Activated naive CD4-positive, alpha-beta T cell treated with anti-CD3 and anti-CD28 coated beads for 36 hours (primary cell): ENCODE measurements around the gene ZBTB43. TPM values are rescaled to one million over a fixed set of nuclear protein-coding genes. Genes with fewer than 3 reads are reported as not detected.
"Not testable (repeated sequence)": the region's sequence is repeated elsewhere in the genome, so short reads cannot be mapped to it uniquely, and the experiment has no call there.

Source experiments
- CTCF ChIA-PET: fragments of 350-600 bp; sonication (Branson Sonifier 250); formaldehyde crosslinking; loops from one replicate; lab custom pipeline; 2021; ENCODE audit warnings: antibody characterized with exemption; lab: Charles Lee
- DNase-seq: peaks from one replicate; pipeline ENCODE4 v3.0.0-alpha.2; 2020
- H3K27ac Mint-ChIP-seq: one replicate; pipeline ENCODE4 v1.8.0; 2021; ENCODE audit warnings: mild to moderate bottlenecking, mixed read lengths
- H3K27me3 Mint-ChIP-seq: one replicate; pipeline ENCODE4 v1.8.0; 2021; ENCODE audit warnings: low read depth, mixed read lengths
- H3K36me3 Mint-ChIP-seq: one replicate; pipeline ENCODE4 v1.8.0; 2021; ENCODE audit warnings: low read depth, mixed read lengths
- H3K4me1 Mint-ChIP-seq: one replicate; pipeline ENCODE4 v1.8.0; 2021; ENCODE audit warnings: low read depth, mixed read lengths
- H3K4me3 Mint-ChIP-seq: one replicate; pipeline ENCODE4 v1.8.0; 2021; ENCODE audit warnings: mild to moderate bottlenecking, moderate library complexity, mixed read lengths
- H3K9me3 Mint-ChIP-seq: one replicate; pipeline ENCODE4 v1.8.0; 2021; ENCODE audit warnings: mixed read lengths
- intact Hi-C: fragments of 100-400 bp; cut with micrococcal nuclease; formaldehyde crosslinking; loops from one replicate; pipeline ENCODE4 v1.15.1; 2023
- total RNA-seq, 2 experiments: library from RNA; stranded (reverse); gene quantifications; one replicate each; pipeline ENCODE4 v1.2.3, GENCODE V29; 2021

ZBTB43 gene
- total RNA-seq, 2 experiments from 2014 or later = 20.9 to 25.9 TPM

- peaks cover 16% of the 10 kb centered on the region for H3K4me1 Mint-ChIP-seq
- CTCF ChIA-PET = no interaction called here
- intact Hi-C loops = no loop called here
- H3K4me3 Mint-ChIP-seq = no peak overlapping the region
- peaks cover 57% of the 10 kb centered on the region for H3K36me3 Mint-ChIP-seq
- H3K27ac Mint-ChIP-seq = no peak overlapping the region
- peaks cover 17% of the 10 kb centered on the region for H3K9me3 Mint-ChIP-seq
- no peaks in the 10 kb centered on the region for H3K27me3 Mint-ChIP-seq
- no peak for DNase-seq
Measured at GRCh38 chr9:126813072-126813471, 8.2 kb downstream of the ZBTB43 start.

DNA sequence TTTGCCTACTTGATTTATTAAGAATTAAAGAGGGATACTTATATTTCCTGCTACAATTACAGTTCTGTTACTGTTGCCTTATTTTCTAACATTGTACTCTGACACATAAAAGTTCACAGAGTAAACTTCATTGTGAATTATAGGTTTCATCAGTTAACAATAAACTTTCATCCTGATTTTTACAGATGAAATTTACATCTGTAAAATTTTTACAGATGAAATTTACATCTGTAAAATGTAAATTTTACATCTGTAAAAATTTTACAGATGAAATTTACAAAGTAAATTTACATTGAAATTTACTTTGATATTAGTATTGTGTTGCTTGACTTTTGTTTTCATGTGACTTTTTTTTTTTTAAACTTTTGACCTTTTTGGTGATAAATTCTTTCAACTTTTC lies 9.3 kb downstream of the ZBTB43 start:
- intact Hi-C loops = no loop called here
- peaks cover 22% of the 10 kb centered on the region for H3K9me3 Mint-ChIP-seq
- H3K27me3 Mint-ChIP-seq = no peaks in the 10 kb centered on the region
- no peak overlapping the region for H3K4me3 Mint-ChIP-seq
- no peak for DNase-seq
- H3K36me3 Mint-ChIP-seq = peaks cover 64% of the 10 kb centered on the region
- no peak overlapping the region for H3K27ac Mint-ChIP-seq
- CTCF ChIA-PET = no interaction called here
- peaks cover 19% of the 10 kb centered on the region for H3K4me1 Mint-ChIP-seq

GRCh38 chr9:126817615-126818014 lies 12.8 kb downstream of the ZBTB43 start:
- intact Hi-C loops, H3K27ac Mint-ChIP-seq, H3K27me3 Mint-ChIP-seq, DNase-seq, H3K4me3 Mint-ChIP-seq: not testable (repeated sequence)
- Mint-ChIP-seq H3K4me1 (peaks cover 33% of the 10 kb centered on the region), H3K9me3 (peaks cover 28% of the 10 kb centered on the region), H3K36me3 (peaks cover 68% of the 10 kb centered on the region)
- CTCF ChIA-PET = interaction anchor here (0.7 to 1.5 kb wide), 2 partner anchors 32 to 78 kb away, joined by 3 read pairs; no protein-coding TSS in a partner anchor

GRCh38 chr9:126818482-126818881 lies 13.6 kb downstream of the ZBTB43 start:
- no peak overlapping the region for H3K4me3 Mint-ChIP-seq
- intact Hi-C loops = no loop called here
- CTCF ChIA-PET = no interaction called here
- no peak overlapping the region for H3K27ac Mint-ChIP-seq
- H3K36me3 Mint-ChIP-seq = peaks cover 63% of the 10 kb centered on the region
- no peak for DNase-seq
- no peaks in the 10 kb centered on the region for H3K27me3 Mint-ChIP-seq
- peaks cover 34% of the 10 kb centered on the region for H3K4me1 Mint-ChIP-seq
- H3K9me3 Mint-ChIP-seq = peaks cover 26% of the 10 kb centered on the region

GRCh38 chr9:126819482-126819881 lies 14.6 kb downstream of the ZBTB43 start:
- no peak overlapping the region for H3K4me3 Mint-ChIP-seq
- CTCF ChIA-PET = interaction anchor here (0.9 to 2.3 kb wide), 3 partner anchors 13 to 113 kb away, joined by 4 to 10 read pairs (median 5); no protein-coding TSS in a partner anchor
- H3K27ac Mint-ChIP-seq = peak overlapping the region; percentile 72

DNA sequence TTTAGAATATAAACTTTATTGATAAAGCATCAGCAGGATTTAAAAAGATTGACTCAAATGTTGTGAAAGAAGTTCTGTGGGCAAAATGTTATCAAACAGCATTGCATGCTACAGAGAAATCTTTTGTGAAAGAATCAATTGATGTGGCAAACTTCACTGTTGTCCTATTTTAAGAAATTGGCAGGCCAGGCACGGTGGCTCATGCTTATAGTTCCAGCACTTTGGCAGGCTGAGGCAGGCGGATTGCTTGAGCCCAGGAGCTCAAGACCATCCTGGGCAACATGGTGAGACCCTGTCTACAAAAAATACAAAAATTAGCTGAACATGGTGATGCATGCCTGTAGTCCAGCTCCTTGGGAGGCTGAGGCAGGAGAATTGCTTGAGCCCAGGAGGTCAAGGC lies 17.4 kb downstream of the ZBTB43 start:
- CTCF ChIA-PET = no interaction called here
- Mint-ChIP-seq H3K27ac (no peak overlapping the region), H3K9me3 (peaks cover 11% of the 10 kb centered on the region), H3K4me1 (peaks cover 35% of the 10 kb centered on the region), H3K27me3 (no peaks in the 10 kb centered on the region), H3K36me3 (peaks cover 46% of the 10 kb centered on the region), H3K4me3 (no peak overlapping the region)
- intact Hi-C loops = no loop called here
- no peak for DNase-seq

More at GRCh38 chr9:126819482-126819881, 14.6 kb downstream of the ZBTB43 start:
- Mint-ChIP-seq H3K9me3 (peaks cover 24% of the 10 kb centered on the region), H3K27me3 (no peaks in the 10 kb centered on the region), H3K36me3 (peaks cover 59% of the 10 kb centered on the region), H3K4me1 (peaks cover 36% of the 10 kb centered on the region)
- no peak for DNase-seq
- intact Hi-C loops = loop anchor here (1.0 kb wide), 1 partner anchor 14 kb away; the partner anchor contains the start of gene ZBTB43

GRCh38 chr9:126822873-126823272 lies 18.0 kb downstream of the ZBTB43 start:
- Mint-ChIP-seq H3K36me3 (peaks cover 42% of the 10 kb centered on the region), H3K27me3 (no peaks in the 10 kb centered on the region), H3K27ac (no peak overlapping the region), H3K4me1 (peaks cover 35% of the 10 kb centered on the region), H3K4me3 (no peak overlapping the region), H3K9me3 (peaks cover 11% of the 10 kb centered on the region)
- CTCF ChIA-PET = no interaction called here
- intact Hi-C loops = no loop called here
- DNase-seq = no peak

DNA sequence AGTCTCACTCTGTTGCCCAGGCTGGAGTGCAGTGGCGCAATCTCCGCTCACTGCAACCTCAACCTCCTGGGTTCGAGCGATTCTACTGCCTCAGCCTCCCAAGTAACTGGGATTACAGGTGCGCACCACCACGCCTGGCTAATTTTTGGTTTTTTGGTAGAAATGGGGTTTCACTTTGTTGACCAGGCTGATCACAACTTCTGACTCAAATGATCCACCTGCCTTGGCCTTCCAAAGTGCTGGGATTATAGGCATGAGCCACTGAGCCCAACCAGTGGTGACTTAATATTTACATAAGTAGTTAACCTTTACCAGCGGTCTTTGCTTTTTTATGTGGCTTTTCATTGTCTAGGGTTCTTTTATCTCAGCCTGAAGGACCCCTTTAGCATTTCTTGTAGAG lies 19.2 kb downstream of the ZBTB43 start:
- DNase-seq, H3K27me3 Mint-ChIP-seq, H3K9me3 Mint-ChIP-seq, intact Hi-C loops, H3K4me3 Mint-ChIP-seq, H3K27ac Mint-ChIP-seq: not testable (repeated sequence)
- CTCF ChIA-PET = interaction anchor here (1.0 kb wide), 1 partner anchor 118 kb away, joined by 3 read pairs; no protein-coding TSS in a partner anchor
- H3K4me1 Mint-ChIP-seq = peaks cover 33% of the 10 kb centered on the region
- peaks cover 36% of the 10 kb centered on the region for H3K36me3 Mint-ChIP-seq

DNA sequence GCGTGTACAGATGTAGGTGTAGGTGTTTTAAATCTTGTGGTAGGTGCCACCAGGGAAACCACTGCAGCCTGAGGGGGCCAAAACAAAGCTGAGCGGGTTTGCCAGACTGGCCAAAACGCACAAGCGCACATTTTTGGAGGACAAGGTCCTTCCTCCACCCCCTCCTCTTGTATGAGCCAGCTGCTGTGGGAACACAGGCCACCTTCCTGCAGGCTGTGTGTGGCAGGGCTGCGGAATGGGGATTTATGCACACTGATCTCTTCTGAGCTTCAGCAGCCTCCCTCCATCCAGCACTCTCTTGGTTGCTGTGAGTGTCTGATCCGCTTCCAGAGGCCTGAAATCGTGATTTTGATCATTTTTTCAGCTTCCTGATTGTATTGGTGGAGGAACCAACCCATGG lies 22.4 kb downstream of the ZBTB43 start:
- Mint-ChIP-seq H3K9me3 (no peaks in the 10 kb centered on the region), H3K36me3 (peaks cover 20% of the 10 kb centered on the region), H3K4me3 (no peak overlapping the region), H3K27me3 (no peaks in the 10 kb centered on the region), H3K27ac (no peak overlapping the region), H3K4me1 (peaks cover 24% of the 10 kb centered on the region)
- DNase-seq = no peak
- intact Hi-C loops = no loop called here
- CTCF ChIA-PET = interaction anchor here (0.7 kb wide), 1 partner anchor 9 kb away, joined by 3 read pairs; no protein-coding TSS in a partner anchor

DNA sequence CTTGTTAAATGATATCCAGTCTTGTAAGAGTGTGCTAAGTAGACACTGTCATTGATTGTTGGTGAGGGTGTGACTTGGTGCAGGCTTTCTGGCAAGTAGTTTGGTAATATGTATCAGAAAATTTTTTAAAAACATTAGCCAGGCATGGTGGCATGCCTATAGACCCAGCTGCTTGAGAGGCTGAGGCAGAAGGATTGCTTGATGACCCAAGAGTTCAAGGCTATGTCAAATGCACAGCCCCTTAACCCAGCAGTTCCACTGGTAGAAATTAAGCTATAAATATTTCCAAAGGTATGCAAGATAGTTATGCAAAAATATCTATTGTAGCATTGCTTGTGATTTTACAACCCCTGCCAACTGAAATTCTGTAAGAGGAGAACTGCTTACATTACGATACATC lies 24.2 kb downstream of the ZBTB43 start:
- Mint-ChIP-seq H3K27me3 (no peaks in the 10 kb centered on the region), H3K27ac (no peak overlapping the region), H3K36me3 (peaks cover 27% of the 10 kb centered on the region), H3K9me3 (no peaks in the 10 kb centered on the region), H3K4me1 (peaks cover 17% of the 10 kb centered on the region), H3K4me3 (no peak overlapping the region)
- CTCF ChIA-PET = interaction anchor here (1.1 to 2.2 kb wide), 2 partner anchors 124 to 226 kb away, joined by 3 to 6 read pairs; no protein-coding TSS in a partner anchor
- DNase-seq = no peak
- intact Hi-C loops = no loop called here

DNA sequence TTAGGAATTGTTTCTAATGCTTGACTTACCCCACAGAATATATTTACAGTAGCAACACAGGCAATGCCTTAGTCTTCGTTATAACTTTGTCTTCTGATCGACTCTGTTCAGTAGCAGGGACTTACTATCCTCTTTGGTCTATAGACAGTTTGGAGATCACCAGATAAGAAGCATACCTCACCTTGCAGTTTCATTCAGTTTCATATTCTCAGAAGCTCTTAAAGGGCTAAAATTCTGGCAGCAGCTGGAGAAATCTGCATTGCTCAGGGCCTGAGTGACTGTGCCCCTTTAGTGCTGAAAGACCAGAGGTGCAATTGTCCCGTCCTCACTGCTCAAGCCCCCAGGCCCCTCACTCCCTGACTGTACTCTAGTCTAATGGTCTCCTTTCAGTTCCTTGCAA lies 26.0 kb downstream of the ZBTB43 start:
- DNase-seq = no peak
- CTCF ChIA-PET = interaction anchor here (0.6 to 1.0 kb wide), 3 partner anchors 26 to 157 kb away, joined by 3 to 4 read pairs (median 3); no protein-coding TSS in a partner anchor
- Mint-ChIP-seq H3K9me3 (no peaks in the 10 kb centered on the region), H3K27me3 (no peaks in the 10 kb centered on the region), H3K4me1 (peaks cover 15% of the 10 kb centered on the region), H3K4me3 (no peak overlapping the region), H3K27ac (no peak overlapping the region), H3K36me3 (peaks cover 24% of the 10 kb centered on the region)
- intact Hi-C loops = no loop called here

- intact Hi-C loops = no loop called here
- CTCF ChIA-PET = interaction anchor here (1.2 kb wide), 1 partner anchor 126 kb away, joined by 3 read pairs; no protein-coding TSS in a partner anchor
- H3K9me3 Mint-ChIP-seq = no peaks in the 10 kb centered on the region
- no peak overlapping the region for H3K4me3 Mint-ChIP-seq
- no peak overlapping the region for H3K27ac Mint-ChIP-seq
- H3K4me1 Mint-ChIP-seq = peaks cover 14% of the 10 kb centered on the region
- DNase-seq = no peak
- H3K27me3 Mint-ChIP-seq = no peaks in the 10 kb centered on the region
- peaks cover 24% of the 10 kb centered on the region for H3K36me3 Mint-ChIP-seq
Measured at GRCh38 chr9:126832440-126832839, 27.6 kb downstream of the ZBTB43 start.

- H3K36me3 Mint-ChIP-seq = peaks cover 25% of the 10 kb centered on the region
- intact Hi-C loops = no loop called here
Measured at GRCh38 chr9:126833020-126833419, 28.2 kb downstream of the ZBTB43 start.

More at GRCh38 chr9:126833020-126833419, 28.2 kb downstream of the ZBTB43 start:
- Mint-ChIP-seq H3K4me1 (peaks cover 19% of the 10 kb centered on the region), H3K27me3 (no peaks in the 10 kb centered on the region), H3K4me3 (no peak overlapping the region), H3K9me3 (no peaks in the 10 kb centered on the region), H3K27ac (no peak overlapping the region)
- no peak for DNase-seq
- CTCF ChIA-PET = no interaction called here
